GM21390 (cell line): Measurements from ENCODE around the gene DNAH1.

Experiments used
- ATAC-seq: cut with Tn5 transposase; IDR thresholded peaks from one replicate; pipeline ENCODE4 v1.9.1; 2021; ENCODE audit not compliant: unreplicated experiment

Gene DNAH1

GRCh38 chr3:52443268-52443610 lies 127.1 kb downstream of the DNAH1 start:
- no peak for ATAC-seq

GRCh38 chr3:52443791-52444687 lies 127.9 kb downstream of the DNAH1 start:
- ATAC-seq = no peak

GRCh38 chr3:52444860-52445793 lies 129.0 kb downstream of the DNAH1 start, which contains the start of gene SEMA3G:
TSS of gene SEMA3G (minus strand) at chr3:52445103. CDS start at chr3:52445027, 76 bp downstream.
- ATAC-seq = peak; percentile 85

- ATAC-seq = no peak
These were observed 129.9 kb downstream of the DNAH1 start for GRCh38 chr3:52446042-52446441.

- no peak for ATAC-seq
These were observed 130.8 kb downstream of the DNAH1 start for GRCh38 chr3:52446631-52447511.

GRCh38 chr3:52447512-52448355 lies 131.6 kb downstream of the DNAH1 start:
- ATAC-seq = no peak
